T-helper 1 cell treated with Interleukin-12 subunit alpha and Interleukin-12 subunit beta and Interleukin-4 antibody, amounts not matched to agents 30 μg/mL and 1 μg/mL, for 36 hours (primary cell): ENCODE data around the gene WASF3.

Experiments used
- H3K27ac Mint-ChIP-seq: one replicate; pipeline ENCODE4 v1.8.0; 2021; ENCODE audit warnings: mild to moderate bottlenecking, mixed read lengths
- H3K27me3 Mint-ChIP-seq: one replicate; pipeline ENCODE4 v1.8.0; 2021; ENCODE audit warnings: low read depth, mixed read lengths
- H3K36me3 Mint-ChIP-seq: one replicate; pipeline ENCODE4 v1.8.0; 2021; ENCODE audit warnings: low read depth, mixed read lengths
- H3K4me1 Mint-ChIP-seq: one replicate; pipeline ENCODE4 v1.8.0; 2021; ENCODE audit warnings: low read depth, mixed read lengths
- H3K4me3 Mint-ChIP-seq: one replicate; pipeline ENCODE4 v1.8.0; 2021; ENCODE audit warnings: mild to moderate bottlenecking, moderate library complexity, mixed read lengths
- H3K9me3 Mint-ChIP-seq: one replicate; pipeline ENCODE4 v1.8.0; 2021; ENCODE audit warnings: mixed read lengths

The WASF3 gene

GRCh38 chr13:26538363-26539317, 18.8 kb upstream of the WASF3 start:
- Mint-ChIP-seq H3K27me3 (no peaks in the 10 kb centered on the region), H3K4me1 (no peaks in the 10 kb centered on the region), H3K9me3 (no peaks in the 10 kb centered on the region), H3K27ac (no peak overlapping the region), H3K36me3 (no peaks in the 10 kb centered on the region), H3K4me3 (no peak overlapping the region)

GRCh38 chr13:26539738-26540292, 17.7 kb upstream of the WASF3 start:
- Mint-ChIP-seq H3K4me3 (no peak overlapping the region), H3K36me3 (no peaks in the 10 kb centered on the region), H3K9me3 (no peaks in the 10 kb centered on the region), H3K27me3 (no peaks in the 10 kb centered on the region), H3K27ac (no peak overlapping the region), H3K4me1 (no peaks in the 10 kb centered on the region)

- H3K4me1 Mint-ChIP-seq, result no peaks in the 10 kb centered on the region
- no peaks in the 10 kb centered on the region for H3K36me3 Mint-ChIP-seq
- H3K4me3 Mint-ChIP-seq, result no peak overlapping the region
- no peaks in the 10 kb centered on the region for H3K9me3 Mint-ChIP-seq
- H3K27ac Mint-ChIP-seq, result no peak overlapping the region
- H3K27me3 Mint-ChIP-seq, result no peaks in the 10 kb centered on the region
Measured at GRCh38 chr13:26540334-26540733, 17.1 kb upstream of the WASF3 start.

- no peaks in the 10 kb centered on the region for H3K36me3 Mint-ChIP-seq
- no peak overlapping the region for H3K27ac Mint-ChIP-seq
- H3K27me3 Mint-ChIP-seq, result no peaks in the 10 kb centered on the region
Measured at GRCh38 chr13:26541041-26541440, 16.4 kb upstream of the WASF3 start.

GRCh38 chr13:26541678-26542568, 15.6 kb upstream of the WASF3 start:
- no peaks in the 10 kb centered on the region for H3K9me3 Mint-ChIP-seq
- no peaks in the 10 kb centered on the region for H3K27me3 Mint-ChIP-seq
- no peaks in the 10 kb centered on the region for H3K36me3 Mint-ChIP-seq
- no peaks in the 10 kb centered on the region for H3K4me1 Mint-ChIP-seq
- no peak overlapping the region for H3K27ac Mint-ChIP-seq
- H3K4me3 Mint-ChIP-seq, result no peak overlapping the region

More at GRCh38 chr13:26541041-26541440, 16.4 kb upstream of the WASF3 start:
- H3K4me3 Mint-ChIP-seq, result no peak overlapping the region
- H3K9me3 Mint-ChIP-seq, result no peaks in the 10 kb centered on the region
- no peaks in the 10 kb centered on the region for H3K4me1 Mint-ChIP-seq

GRCh38 chr13:26544707-26545106, 12.8 kb upstream of the WASF3 start:
- H3K4me3 Mint-ChIP-seq, result no peak overlapping the region
- no peaks in the 10 kb centered on the region for H3K36me3 Mint-ChIP-seq
- no peaks in the 10 kb centered on the region for H3K27me3 Mint-ChIP-seq
- H3K9me3 Mint-ChIP-seq, result no peaks in the 10 kb centered on the region
- H3K4me1 Mint-ChIP-seq, result no peaks in the 10 kb centered on the region
- H3K27ac Mint-ChIP-seq, result no peak overlapping the region

- H3K9me3 Mint-ChIP-seq, result no peaks in the 10 kb centered on the region
- no peak overlapping the region for H3K27ac Mint-ChIP-seq
- H3K27me3 Mint-ChIP-seq, result peaks cover 8% of the 10 kb centered on the region
- H3K36me3 Mint-ChIP-seq, result no peaks in the 10 kb centered on the region
- no peak overlapping the region for H3K4me3 Mint-ChIP-seq
- no peaks in the 10 kb centered on the region for H3K4me1 Mint-ChIP-seq
Measured at GRCh38 chr13:26548205-26548765, 9.2 kb upstream of the WASF3 start.

- Mint-ChIP-seq H3K9me3 (no peaks in the 10 kb centered on the region), H3K27me3 (peaks cover 8% of the 10 kb centered on the region), H3K27ac (no peak overlapping the region), H3K36me3 (no peaks in the 10 kb centered on the region), H3K4me1 (no peaks in the 10 kb centered on the region), H3K4me3 (no peak overlapping the region)
Measured at GRCh38 chr13:26549713-26550112, 7.8 kb upstream of the WASF3 start.

GRCh38 chr13:26551255-26551860, 6.1 kb upstream of the WASF3 start:
- no peaks in the 10 kb centered on the region for H3K4me1 Mint-ChIP-seq
- H3K27ac Mint-ChIP-seq, result no peak overlapping the region
- no peaks in the 10 kb centered on the region for H3K9me3 Mint-ChIP-seq
- peaks cover 22% of the 10 kb centered on the region for H3K27me3 Mint-ChIP-seq
- no peaks in the 10 kb centered on the region for H3K36me3 Mint-ChIP-seq
- no peak overlapping the region for H3K4me3 Mint-ChIP-seq

GRCh38 chr13:26555413-26555812, 2.1 kb upstream of the WASF3 start:
- Mint-ChIP-seq H3K27ac (no peak overlapping the region), H3K4me3 (no peak overlapping the region), H3K27me3 (peaks cover 42% of the 10 kb centered on the region), H3K4me1 (peaks cover 6% of the 10 kb centered on the region), H3K36me3 (no peaks in the 10 kb centered on the region), H3K9me3 (no peaks in the 10 kb centered on the region)

GRCh38 chr13:26557051-26557392, 461 bp upstream of the WASF3 start:
- Mint-ChIP-seq H3K27me3 (peaks cover 34% of the 10 kb centered on the region), H3K4me3 (peak overlapping the region; percentile 47), H3K4me1 (peaks cover 6% of the 10 kb centered on the region), H3K27ac (no peak overlapping the region), H3K9me3 (no peaks in the 10 kb centered on the region), H3K36me3 (no peaks in the 10 kb centered on the region)

- Mint-ChIP-seq H3K4me3 (peak overlapping the region; percentile 43), H3K27ac (no peak overlapping the region), H3K36me3 (no peaks in the 10 kb centered on the region), H3K4me1 (peaks cover 6% of the 10 kb centered on the region), H3K27me3 (peaks cover 41% of the 10 kb centered on the region), H3K9me3 (no peaks in the 10 kb centered on the region)
Measured at GRCh38 chr13:26558074-26558805, 757 bp downstream of the WASF3 start.

GRCh38 chr13:26558987-26559386, 1.5 kb downstream of the WASF3 start:
- Mint-ChIP-seq H3K27ac (no peak overlapping the region), H3K27me3 (peaks cover 41% of the 10 kb centered on the region), H3K36me3 (no peaks in the 10 kb centered on the region), H3K9me3 (no peaks in the 10 kb centered on the region), H3K4me3 (peak overlapping the region; percentile 19), H3K4me1 (peaks cover 6% of the 10 kb centered on the region)
